GM13976 (cell line): ENCODE results near the gene TUBGCP6.
A peak's percentile ranks its signal among the peaks of the same experiment; 100 is the strongest.

ENCODE experiments used
- DNase-seq: peaks from one replicate; pipeline ENCODE4 v3.0.0; 2012; ENCODE audit warnings: low spot score
- CTCF ChIP-seq: IDR thresholded peaks from 2 replicates; pipeline ENCODE4 v1.5.1; 2012; ENCODE audit warnings: borderline replicate concordance, mild to moderate bottlenecking; ENCODE audit not compliant: insufficient read depth; ENCODE audit errors: extremely low read depth, missing control alignments, control extremely low read depth
- in situ Hi-C: fragments of 300-500 bp; cut with MboI; formaldehyde crosslinking; loops from one replicate; pipeline ENCODE4 v1.12.0; 2022; ENCODE audit warnings: low sequenced_read_pairs, mixed read lengths, inconsistent platforms; ENCODE audit not compliant: unreplicated experiment

Gene TUBGCP6

GRCh38 chr22:50269573-50269969, 24.7 kb upstream of the TUBGCP6 start:
- no peak for TF ChIP-seq CTCF
- no peak for DNase-seq
- in situ Hi-C loops, result no loop called here

GRCh38 chr22:50268655-50269113, 23.9 kb upstream of the TUBGCP6 start:
- no peak for DNase-seq
- TF ChIP-seq CTCF, result no peak
- in situ Hi-C loops, result no loop called here

- DNase-seq, result peak; percentile 77
- in situ Hi-C loops, result no loop called here
- peak; percentile 31 for TF ChIP-seq CTCF
Measured at GRCh38 chr22:50267591-50268390, 23.0 kb upstream of the TUBGCP6 start.

GRCh38 chr22:50266994-50267393, 22.2 kb upstream of the TUBGCP6 start:
- TF ChIP-seq CTCF, result no peak
- no peak for DNase-seq
- in situ Hi-C loops, result no loop called here

GRCh38 chr22:50264946-50265669, 20.3 kb upstream of the TUBGCP6 start:
- TF ChIP-seq CTCF, result no peak
- DNase-seq, result no peak
- in situ Hi-C loops, result no loop called here

GRCh38 chr22:50264104-50264745, 19.4 kb upstream of the TUBGCP6 start:
- in situ Hi-C loops, result no loop called here
- no peak for DNase-seq
- no peak for TF ChIP-seq CTCF
